Liver (tissue), 3 donors: ENCODE results near the gene CCDC68.
A peak's percentile ranks its signal among the peaks of the same experiment; 100 is the strongest.

Source experiments
- CTCF ChIP-seq: fragments of 150-350 bp; IDR thresholded peaks from 2 replicates; pipeline ENCODE4 v1.5.1; 2017; ENCODE audit warnings: improper control_type of control experiment, low read depth, low read length; ENCODE audit not compliant: missing input control
- EGR1 ChIP-seq, 2 donors: IDR thresholded peaks; 2 replicates each; pipeline ENCODE4 v1.6.1; 2016 to 2018; ENCODE audit warnings: antibody characterized with exemption in 2 of 2, low read depth in 2 of 2
- FOXA1 ChIP-seq: IDR thresholded peaks from 2 replicates; pipeline ENCODE4 v1.6.1; 2016; ENCODE audit warnings: antibody characterized with exemption
- GABPA ChIP-seq, 2 donors: IDR thresholded peaks in 1 of 2; conservative IDR thresholded peaks in 1 of 2; 2 replicates each; pipeline ENCODE4 v1.6.1; 2016; ENCODE audit warnings: antibody characterized with exemption in 2 of 2, mild to moderate bottlenecking in 1 of 2, moderate library complexity in 1 of 2
- JUND ChIP-seq, 2 donors: IDR thresholded peaks; 2 replicates each; pipeline ENCODE4 v1.6.1; 2016; ENCODE audit warnings: antibody characterized with exemption in 2 of 2
- MAX ChIP-seq: IDR thresholded peaks from 2 replicates; pipeline ENCODE4 v1.6.1; 2016; ENCODE audit warnings: antibody characterized with exemption
- NR2F2 ChIP-seq: IDR thresholded peaks from 2 replicates; pipeline ENCODE4 v1.6.1; 2016; ENCODE audit warnings: antibody characterized with exemption
- REST ChIP-seq: IDR thresholded peaks from 2 replicates; pipeline ENCODE4 v1.6.1; 2016; ENCODE audit warnings: antibody characterized with exemption, mild to moderate bottlenecking
- TAF1 ChIP-seq: conservative IDR thresholded peaks from 2 replicates; pipeline ENCODE4 v1.6.1; 2016; ENCODE audit warnings: antibody characterized with exemption, mild to moderate bottlenecking
- YY1 ChIP-seq: IDR thresholded peaks from 2 replicates; pipeline ENCODE4 v1.6.1; 2016; ENCODE audit warnings: antibody characterized with exemption, mild to moderate bottlenecking
- donor health status: healthy.
- donor health status: healthy.

GRCh38 chr18:54946149-54946581, 13.1 kb downstream of the CCDC68 start:
- TF ChIP-seq TAF1 = no peak
- no peak for TF ChIP-seq CTCF
- peak; percentile 85 for TF ChIP-seq YY1
- TF ChIP-seq GABPA (IDR thresholded peaks at IDR 0.05 in 1 of 2, conservative IDR thresholded peaks at IDR 0.05 in 1 of 2) = peak in 1 of 2 donors; percentile 47
- peak; percentile 53 for TF ChIP-seq REST
- TF ChIP-seq JUND (IDR thresholded peaks at IDR 0.05) = peak; percentile 49 to 89
- TF ChIP-seq NR2F2 = peak; percentile 97
- TF ChIP-seq MAX = peak; percentile 85
- no peak for TF ChIP-seq EGR1 (IDR thresholded peaks at IDR 0.05; ENCODE audit: low read depth in 2 of 2)
- TF ChIP-seq FOXA1 = peak; percentile 55
